A549 (cell line): ENCODE measurements around the gene UBA3. TPM values are rescaled to one million over a fixed set of nuclear protein-coding genes. Genes with fewer than 3 reads are reported as not detected.

Experiments used
- ATAC-seq, 2 experiments: fragments of 200-7000 bp in 1 of 2; fragments of >200 bp in 1 of 2; cut with Nextera tagmentation in 1 of 2; cut with Tn5 transposase in 1 of 2; 3 replicates each; pipeline versions ENCODE4 v1.8.0 to v1.9.1; 2018 to 2020; ENCODE audit warnings: mild to moderate bottlenecking in 1 of 2, moderate library complexity in 1 of 2
- CTCF ChIA-PET: fragments of 300-600 bp; sonication (Branson Sonifier 250); formaldehyde crosslinking; extraction: SDS; loops from one replicate; lab custom pipeline; 2021; ENCODE audit warnings: antibody characterized with exemption, inconsistent platforms; lab: Yijun Ruan, JAX
- POLR2A ChIA-PET: fragments of 350-600 bp; formaldehyde crosslinking; extraction: SDS; loops from one replicate; lab custom pipeline; 2021; ENCODE audit warnings: antibody characterized with exemption, inconsistent platforms; lab: Yijun Ruan, JAX
- DNase-seq, 2 experiments: peaks; one replicate each; pipeline versions ENCODE4 v3.0.0 to v3.0.0-alpha.2; 2011 to 2016; ENCODE audit warnings: low read depth in 1 of 2, low spot score in 1 of 2
- FAIRE-seq: peaks from 2 replicates; lab custom pipeline; 2011; peaks lifted over from hg19 to GRCh38; lab: Jason Lieb, UNC
- H3K27ac ChIP-seq, 2 experiments: fragments of >200 bp; sonication (Bioruptor Twin); formaldehyde crosslinking; 3 replicates each; pipeline ENCODE4 v1.5.1; 2016 to 2017
- H3K4me1 ChIP-seq: fragments of >200 bp; sonication (Bioruptor Twin); formaldehyde crosslinking; 3 replicates; pipeline ENCODE4 v1.6.1; 2016
- H3K4me2 ChIP-seq: fragments of >200 bp; sonication (Bioruptor Twin); formaldehyde crosslinking; 3 replicates; pipeline ENCODE4 v1.6.1; 2016
- H3K4me3 ChIP-seq: fragments of >200 bp; sonication (Bioruptor Twin); formaldehyde crosslinking; 3 replicates; pipeline ENCODE4 v1.5.1; 2016
- H3K9me3 ChIP-seq: fragments of >200 bp; sonication (Bioruptor Twin); formaldehyde crosslinking; 3 replicates; pipeline ENCODE4 v1.6.1; 2016
- BHLHE40 ChIP-seq: IDR thresholded peaks from 2 replicates; pipeline ENCODE4 v1.6.1; 2012; ENCODE audit warnings: low read depth, low read length, inconsistent platforms
- CBX8 ChIP-seq: fragments of 200-600 bp; sonication (generic); IDR thresholded peaks from 2 replicates; pipeline ENCODE4 v1.6.1; 2016
- CEBPB ChIP-seq, 2 experiments: fragments of >200 bp in 1 of 2; sonication (Bioruptor Twin) in 1 of 2; formaldehyde crosslinking in 1 of 2; IDR thresholded peaks; 2 replicates each; pipeline ENCODE4 v1.6.1; 2012 to 2016
- CHD4 ChIP-seq: fragments of 200-600 bp; sonication (generic); IDR thresholded peaks from 2 replicates; pipeline ENCODE4 v1.6.1; 2016; ENCODE audit warnings: antibody characterized with exemption, mild to moderate bottlenecking, borderline replicate concordance
- EHF ChIP-seq: fragments of 250-450 bp; sonication (Bioruptor Pico); IDR thresholded peaks from 2 replicates; pipeline ENCODE4 v1.5.0; 2020; ENCODE audit warnings: mild to moderate bottlenecking
- ESRRA ChIP-seq: fragments of 150-350 bp; IDR thresholded peaks from 2 replicates; pipeline ENCODE4 v1.6.1; 2014; ENCODE audit warnings: mild to moderate bottlenecking, low read length, borderline replicate concordance
- FOSB ChIP-seq: fragments of 250-450 bp; sonication (Bioruptor Pico); IDR thresholded peaks from 2 replicates; pipeline ENCODE4 v1.5.0; 2020; ENCODE audit warnings: mild to moderate bottlenecking, moderate library complexity
- FOXS1 ChIP-seq: fragments of 250-450 bp; sonication (Bioruptor Pico); IDR thresholded peaks from 2 replicates; pipeline ENCODE4 v1.5.0; 2020; ENCODE audit warnings: mild to moderate bottlenecking, moderate library complexity
- GATA3 ChIP-seq: IDR thresholded peaks from 2 replicates; pipeline ENCODE4 v1.6.1; 2012; ENCODE audit warnings: borderline replicate concordance
- HOXB13 ChIP-seq: fragments of 250-450 bp; sonication (Bioruptor Pico); IDR thresholded peaks from 2 replicates; pipeline ENCODE4 v1.5.0; 2020; ENCODE audit warnings: low read depth, mild to moderate bottlenecking, moderate library complexity
- HOXB5 ChIP-seq: fragments of 250-450 bp; sonication (Bioruptor Pico); IDR thresholded peaks from 2 replicates; pipeline ENCODE4 v1.5.0; 2020; ENCODE audit warnings: mild to moderate bottlenecking, moderate library complexity
- JUNB ChIP-seq: fragments of >200 bp; sonication (Bioruptor Twin); formaldehyde crosslinking; IDR thresholded peaks from 2 replicates; pipeline ENCODE4 v1.6.1; 2016
- KDM5A ChIP-seq: fragments of 200-600 bp; sonication (generic); IDR thresholded peaks from 2 replicates; pipeline ENCODE4 v1.6.1; 2016; ENCODE audit warnings: antibody characterized with exemption, mild to moderate bottlenecking
- MAFK ChIP-seq: fragments of 450-650 bp; IDR thresholded peaks from 2 replicates; pipeline ENCODE4 v1.6.1; 2014; ENCODE audit not compliant: partially characterized antibody
- NFE2L2 ChIP-seq: fragments of 150-350 bp; conservative IDR thresholded peaks from 2 replicates; pipeline ENCODE4 v1.6.1; 2014; ENCODE audit warnings: low read length
- RARB ChIP-seq: fragments of 250-450 bp; sonication (Bioruptor Pico); IDR thresholded peaks from 2 replicates; pipeline ENCODE4 v1.8.0; 2021; ENCODE audit warnings: mild to moderate bottlenecking, moderate library complexity
- RCOR1 ChIP-seq: fragments of 150-350 bp; IDR thresholded peaks from 2 replicates; pipeline ENCODE4 v1.6.1; 2014; ENCODE audit warnings: antibody characterized with exemption, low read length, low read depth
- REST ChIP-seq: fragments of 200-600 bp; sonication (generic); IDR thresholded peaks from 2 replicates; pipeline ENCODE4 v1.6.1; 2016; ENCODE audit warnings: antibody characterized with exemption, mild to moderate bottlenecking, moderate library complexity
- RFX5 ChIP-seq: fragments of 450-650 bp; IDR thresholded peaks from 2 replicates; pipeline ENCODE4 v1.7.1; 2014; ENCODE audit warnings: antibody characterized with exemption, mild to moderate bottlenecking, moderate library complexity
- RNF2 ChIP-seq: fragments of 200-600 bp; sonication (generic); IDR thresholded peaks from 2 replicates; pipeline ENCODE4 v1.6.1; 2016; ENCODE audit warnings: low read depth, mild to moderate bottlenecking, antibody characterized with exemption, moderate library complexity, borderline replicate concordance
- SMC3 ChIP-seq: fragments of >200 bp; sonication (Bioruptor Twin); formaldehyde crosslinking; IDR thresholded peaks from 3 replicates; pipeline ENCODE4 v1.6.1; 2018; ENCODE audit warnings: inconsistent platforms
- TFCP2L1 ChIP-seq: fragments of 250-450 bp; sonication (Bioruptor Pico); IDR thresholded peaks from 2 replicates; pipeline ENCODE4 v1.5.0; 2021; ENCODE audit warnings: mild to moderate bottlenecking
- TP53 ChIP-seq: fragments of 250-450 bp; sonication (Bioruptor Pico); IDR thresholded peaks from 2 replicates; pipeline ENCODE4 v1.5.0; 2021; ENCODE audit warnings: mild to moderate bottlenecking, moderate library complexity
- ZC3H11A ChIP-seq: fragments of 450-650 bp; IDR thresholded peaks from 2 replicates; pipeline ENCODE4 v1.6.1; 2014; ENCODE audit warnings: antibody characterized with exemption, mild to moderate bottlenecking
- ZFP36 ChIP-seq: fragments of 450-650 bp; IDR thresholded peaks from 2 replicates; pipeline ENCODE4 v1.6.1; 2014; ENCODE audit warnings: borderline replicate concordance; ENCODE audit not compliant: partially characterized antibody
- ZNF302 ChIP-seq: fragments of 250-450 bp; sonication (Bioruptor Pico); IDR thresholded peaks from 2 replicates; pipeline ENCODE4 v1.9.0; 2021; ENCODE audit warnings: inconsistent platforms, mild to moderate bottlenecking, moderate library complexity
- ZSCAN20 ChIP-seq: fragments of 250-450 bp; sonication (Bioruptor Pico); IDR thresholded peaks from 2 replicates; pipeline ENCODE4 v1.8.0; 2022; ENCODE audit warnings: mild to moderate bottlenecking, moderate library complexity
- WGBS: methylation state at CpG from one replicate; pipeline ENCODE4 v1.1.6; 2017; ENCODE audit errors: missing lambda C conversion rate; 5-methylcytosine and 5-hydroxymethylcytosine counted together
- polyA plus RNA-seq, 4 experiments: library from polyadenylated mRNA; depleted of rRNA in 3 of 4; stranded (reverse); fragments of >200 nt; fragmentation: RNase III in 1 of 4; extraction: RNeasy Plus Mini Kit Qiagen cat#74134 plus additional on column Dnase treatment in 1 of 4; gene quantifications; 2 replicates in 3 of 4; 3 replicates in 1 of 4; pipeline ENCODE4 v1.2.3, GENCODE V29; 2011 to 2017
- TF ChIP-seq, protein P1 (sequence below): IDR thresholded peaks from 2 replicates; pipeline ENCODE4 v1.6.1; 2012
- TF ChIP-seq, protein P2 (sequence below): fragments of >200 bp; sonication (Bioruptor Twin); formaldehyde crosslinking; IDR thresholded peaks from 2 replicates; pipeline ENCODE4 v1.6.1; 2016
- TF ChIP-seq, protein P3 (sequence below): fragments of 150-350 bp; IDR thresholded peaks from 2 replicates; pipeline ENCODE4 v1.6.1; 2014; ENCODE audit warnings: low read depth, mild to moderate bottlenecking, low read length
- TF ChIP-seq, protein P4 (sequence below): fragments of >200 bp; sonication (Bioruptor Twin); formaldehyde crosslinking; IDR thresholded peaks from 3 replicates; pipeline ENCODE4 v1.5.1; 2016
- TF ChIP-seq, protein P5 (sequence below): fragments of 250-450 bp; sonication (Bioruptor Pico); IDR thresholded peaks from 2 replicates; pipeline ENCODE4 v1.5.0; 2021; ENCODE audit warnings: mild to moderate bottlenecking, moderate library complexity, borderline replicate concordance

Gene UBA3
- polyA plus RNA-seq, 2 of the 4 experiments (the other 2 are of a cell fraction) = 50.0 to 62.7 TPM

DNA sequence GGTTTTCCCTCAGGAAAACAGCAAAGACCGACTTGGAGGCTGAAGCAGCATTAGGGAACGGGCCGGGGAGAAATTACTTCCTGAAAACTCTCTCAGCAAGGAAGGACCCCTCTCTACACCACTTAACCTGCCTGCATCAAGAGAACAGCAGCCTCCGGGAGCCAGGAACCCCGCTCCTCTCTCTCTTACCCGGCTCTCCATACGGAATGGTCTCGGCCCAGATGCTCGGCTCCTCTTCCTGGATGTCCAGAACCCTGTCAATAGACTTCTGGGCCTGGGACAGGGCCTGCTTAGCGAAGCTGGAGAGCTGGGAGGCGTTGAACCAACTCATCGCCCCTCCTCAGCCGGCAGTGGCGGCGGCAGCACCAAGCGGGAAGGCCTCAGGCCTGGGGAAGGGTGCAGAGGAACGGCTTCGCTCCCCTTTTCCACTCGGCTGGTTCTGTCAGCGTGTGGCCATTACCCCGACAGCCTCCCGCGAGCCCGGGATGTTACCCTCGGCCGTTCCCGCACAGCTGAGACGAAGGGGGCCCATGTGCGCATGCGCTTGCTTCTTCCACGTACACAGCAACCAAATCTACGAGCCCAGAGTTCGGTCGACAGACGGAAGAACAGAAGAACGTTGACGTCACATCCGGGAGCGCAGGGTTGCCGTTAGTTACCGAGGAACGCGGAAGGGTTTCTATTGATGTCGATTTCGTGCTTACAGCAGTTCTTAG, 28.3 kb downstream of the UBA3 start, which contains the start of gene TMF1 (continued):
- TF ChIP-seq, protein P1, sequence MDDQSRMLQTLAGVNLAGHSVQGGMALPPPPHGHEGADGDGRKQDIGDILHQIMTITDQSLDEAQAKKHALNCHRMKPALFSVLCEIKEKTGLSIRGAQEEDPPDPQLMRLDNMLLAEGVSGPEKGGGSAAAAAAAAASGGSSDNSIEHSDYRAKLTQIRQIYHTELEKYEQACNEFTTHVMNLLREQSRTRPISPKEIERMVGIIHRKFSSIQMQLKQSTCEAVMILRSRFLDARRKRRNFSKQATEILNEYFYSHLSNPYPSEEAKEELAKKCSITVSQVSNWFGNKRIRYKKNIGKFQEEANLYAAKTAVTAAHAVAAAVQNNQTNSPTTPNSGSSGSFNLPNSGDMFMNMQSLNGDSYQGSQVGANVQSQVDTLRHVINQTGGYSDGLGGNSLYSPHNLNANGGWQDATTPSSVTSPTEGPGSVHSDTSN = 0 out of 2 replicates have a peak, but pooled peaks have one; percentile 14
- TF ChIP-seq ZNF302 (CRISPR knock-in tag) (no peak), RARB (no peak), GATA3 (no peak), CBX8 (no peak), SMC3 (no peak), HOXB13 (CRISPR knock-in tag) (no peak), ZC3H11A (no peak), ESRRA (no peak), JUNB (no peak), ZSCAN20 (CRISPR knock-in tag) (no peak), RNF2 (no peak), NFE2L2 (no peak), RFX5 (no peak), CHD4 (no peak), REST (peak; percentile 64), RCOR1 (no peak), MAFK (peak; percentile 21)
- TF ChIP-seq, protein P2, sequence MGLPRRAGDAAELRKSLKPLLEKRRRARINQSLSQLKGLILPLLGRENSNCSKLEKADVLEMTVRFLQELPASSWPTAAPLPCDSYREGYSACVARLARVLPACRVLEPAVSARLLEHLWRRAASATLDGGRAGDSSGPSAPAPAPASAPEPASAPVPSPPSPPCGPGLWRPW = no peak
- TF ChIP-seq, protein P3, sequence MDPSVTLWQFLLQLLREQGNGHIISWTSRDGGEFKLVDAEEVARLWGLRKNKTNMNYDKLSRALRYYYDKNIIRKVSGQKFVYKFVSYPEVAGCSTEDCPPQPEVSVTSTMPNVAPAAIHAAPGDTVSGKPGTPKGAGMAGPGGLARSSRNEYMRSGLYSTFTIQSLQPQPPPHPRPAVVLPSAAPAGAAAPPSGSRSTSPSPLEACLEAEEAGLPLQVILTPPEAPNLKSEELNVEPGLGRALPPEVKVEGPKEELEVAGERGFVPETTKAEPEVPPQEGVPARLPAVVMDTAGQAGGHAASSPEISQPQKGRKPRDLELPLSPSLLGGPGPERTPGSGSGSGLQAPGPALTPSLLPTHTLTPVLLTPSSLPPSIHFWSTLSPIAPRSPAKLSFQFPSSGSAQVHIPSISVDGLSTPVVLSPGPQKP = no peak

DNA sequence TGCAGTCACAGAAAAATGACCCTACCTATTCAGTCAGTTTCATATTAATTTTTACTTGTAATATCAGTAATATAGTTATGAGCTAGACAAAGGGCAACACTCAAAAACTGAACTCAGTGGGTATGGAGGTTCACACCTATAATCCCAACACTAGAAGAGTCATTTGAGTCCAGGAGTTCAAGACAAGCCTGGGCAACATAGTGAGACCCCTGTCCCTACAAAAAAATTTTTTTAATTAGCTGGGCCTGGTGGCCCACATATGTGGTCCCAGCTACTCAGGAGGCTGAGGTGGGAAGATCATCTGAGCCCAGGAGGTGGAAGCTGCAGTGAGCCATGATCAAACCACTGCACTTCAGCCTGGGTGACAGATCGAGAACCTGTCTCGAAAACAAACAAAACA, 31.2 kb downstream of the UBA3 start:
- ATAC-seq = no peak
- Histone ChIP-seq H3K4me3 (no peak overlapping the region), H3K27ac (no peak overlapping the region), H3K9me3 (no peaks in the 10 kb centered on the region), H3K4me2 (no peak overlapping the region), H3K4me1 (peaks cover 3% of the 10 kb centered on the region; the same call in 2 of the 3 replicates)
- CTCF ChIA-PET = no interaction called here
- 88% methylated on average over 2 of the region's 2 CpGs for WGBS
- no peak for DNase-seq
- FAIRE-seq = no peak
- POLR2A ChIA-PET = no interaction called here
- TF ChIP-seq EHF (no peak), ZFP36 (no peak), TP53 (CRISPR knock-in tag) (no peak), TFCP2L1 (no peak), FOXS1 (no peak), CEBPB (IDR thresholded peaks at IDR 0.05) (no peak), FOSB (CRISPR knock-in tag) (no peak), CHD4 (no peak), BHLHE40 (no peak), KDM5A (no peak), HOXB5 (no peak), HOXB13 (CRISPR knock-in tag) (no peak)
- TF ChIP-seq, protein P4, sequence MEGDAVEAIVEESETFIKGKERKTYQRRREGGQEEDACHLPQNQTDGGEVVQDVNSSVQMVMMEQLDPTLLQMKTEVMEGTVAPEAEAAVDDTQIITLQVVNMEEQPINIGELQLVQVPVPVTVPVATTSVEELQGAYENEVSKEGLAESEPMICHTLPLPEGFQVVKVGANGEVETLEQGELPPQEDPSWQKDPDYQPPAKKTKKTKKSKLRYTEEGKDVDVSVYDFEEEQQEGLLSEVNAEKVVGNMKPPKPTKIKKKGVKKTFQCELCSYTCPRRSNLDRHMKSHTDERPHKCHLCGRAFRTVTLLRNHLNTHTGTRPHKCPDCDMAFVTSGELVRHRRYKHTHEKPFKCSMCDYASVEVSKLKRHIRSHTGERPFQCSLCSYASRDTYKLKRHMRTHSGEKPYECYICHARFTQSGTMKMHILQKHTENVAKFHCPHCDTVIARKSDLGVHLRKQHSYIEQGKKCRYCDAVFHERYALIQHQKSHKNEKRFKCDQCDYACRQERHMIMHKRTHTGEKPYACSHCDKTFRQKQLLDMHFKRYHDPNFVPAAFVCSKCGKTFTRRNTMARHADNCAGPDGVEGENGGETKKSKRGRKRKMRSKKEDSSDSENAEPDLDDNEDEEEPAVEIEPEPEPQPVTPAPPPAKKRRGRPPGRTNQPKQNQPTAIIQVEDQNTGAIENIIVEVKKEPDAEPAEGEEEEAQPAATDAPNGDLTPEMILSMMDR = no peak
- TF ChIP-seq, protein P5, sequence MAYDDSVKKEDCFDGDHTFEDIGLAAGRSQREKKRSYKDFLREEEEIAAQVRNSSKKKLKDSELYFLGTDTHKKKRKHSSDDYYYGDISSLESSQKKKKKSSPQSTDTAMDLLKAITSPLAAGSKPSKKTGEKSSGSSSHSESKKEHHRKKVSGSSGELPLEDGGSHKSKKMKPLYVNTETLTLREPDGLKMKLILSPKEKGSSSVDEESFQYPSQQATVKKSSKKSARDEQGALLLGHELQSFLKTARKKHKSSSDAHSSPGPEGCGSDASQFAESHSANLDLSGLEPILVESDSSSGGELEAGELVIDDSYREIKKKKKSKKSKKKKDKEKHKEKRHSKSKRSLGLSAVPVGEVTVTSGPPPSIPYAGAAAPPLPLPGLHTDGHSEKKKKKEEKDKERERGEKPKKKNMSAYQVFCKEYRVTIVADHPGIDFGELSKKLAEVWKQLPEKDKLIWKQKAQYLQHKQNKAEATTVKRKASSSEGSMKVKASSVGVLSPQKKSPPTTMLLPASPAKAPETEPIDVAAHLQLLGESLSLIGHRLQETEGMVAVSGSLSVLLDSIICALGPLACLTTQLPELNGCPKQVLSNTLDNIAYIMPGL (CRISPR knock-in tag) = no peak
